Right lobe of liver (tissue), 4 donors: ENCODE measurements around the gene C10orf95.

Source experiments
- CTCF ChIP-seq, 4 donors: fragments of 200-600 bp in 3 of 4; fragments of 450-650 bp in 1 of 4; IDR thresholded peaks; one replicate each; pipeline versions ENCODE4 v1.5.1 to v1.8.0; 2016 to 2022; ENCODE audit warnings: antibody characterized with exemption in 4 of 4, mild to moderate bottlenecking in 2 of 4
- POLR2A ChIP-seq: fragments of 450-650 bp; IDR thresholded peaks from one replicate; pipeline ENCODE4 v1.6.1; 2017; ENCODE audit warnings: antibody characterized with exemption, mild to moderate bottlenecking
- donor health status: DM: no; HTN: no; CAD: no.
- donor health status: DM: no; HTN: no; CAD: no.
- donor health status: DM: no; HTN: yes; CAD: no.

GRCh38 chr10:102402512-102402896 lies 48.8 kb downstream of the C10orf95 start:
- TF ChIP-seq CTCF (IDR thresholded peaks at IDR 0.05) (no peak), POLR2A (no peak)
